Activated effector memory CD4-positive, alpha-beta T cell treated with Interleukin-2 at 50 U/mL for 16 hours (primary cell): ENCODE results near the gene VCP.

Source experiments
- DNase-seq: peaks from one replicate; pipeline ENCODE4 v3.0.0-alpha.2; 2020

The VCP gene

GRCh38 chr9:35072461-35073278 is at the start of gene VCP:
Gene VCP (minus strand): TSS chr9:35072625. CDS start chr9:35072353, 272 bp downstream.
- peak; percentile 96 for DNase-seq

- peak; percentile 76 for DNase-seq
These were observed 44.6 kb upstream of the VCP start for GRCh38 chr9:35116898-35117551.

- no peak for DNase-seq
These were observed 44.1 kb upstream of the VCP start for GRCh38 chr9:35116539-35116897.

- DNase-seq = peak; percentile 88
These were observed 43.5 kb upstream of the VCP start, which contains the start of gene ATOSB for GRCh38 chr9:35115680-35116538. Gene ATOSB (minus strand): TSS chr9:35115862. CDS start chr9:35108274, 7,588 bp downstream.

- peak; percentile 24 for DNase-seq
These were observed 42.6 kb upstream of the VCP start for GRCh38 chr9:35114840-35115628.

- DNase-seq = peak; percentile 61
These were observed 41.9 kb upstream of the VCP start for GRCh38 chr9:35114113-35114839.

GRCh38 chr9:35112257-35113020 is 40.0 kb upstream of the VCP start:
- DNase-seq = no peak

- DNase-seq = peak; percentile 96
These were observed 38.8 kb upstream of the VCP start for GRCh38 chr9:35111001-35111933.

GRCh38 chr9:35110327-35110761 is 37.9 kb upstream of the VCP start:
- no peak for DNase-seq

- no peak for DNase-seq
These were observed 36.6 kb upstream of the VCP start for GRCh38 chr9:35108946-35109575.

GRCh38 chr9:35108461-35108860 is 36.0 kb upstream of the VCP start:
- DNase-seq = no peak

- DNase-seq = no peak
These were observed 35.2 kb upstream of the VCP start for GRCh38 chr9:35107297-35108290.

GRCh38 chr9:35106343-35106730 is 33.9 kb upstream of the VCP start:
- DNase-seq = no peak

GRCh38 chr9:35105571-35106342 is 33.3 kb upstream of the VCP start:
- no peak for DNase-seq

- no peak for DNase-seq
These were observed 32.7 kb upstream of the VCP start for GRCh38 chr9:35105126-35105525.

- DNase-seq = no peak
These were observed 32.2 kb upstream of the VCP start for GRCh38 chr9:35104586-35104985.

GRCh38 chr9:35103660-35104191 is 31.3 kb upstream of the VCP start:
- no peak for DNase-seq
